B cell (primary cell): ENCODE results near the gene PABPC3. TPM values are rescaled to one million over a fixed set of nuclear protein-coding genes. Genes with fewer than 3 reads are reported as not detected.
A peak's percentile ranks its signal among the peaks of the same experiment; 100 is the strongest.

Experiments
- ATAC-seq: fragments of 200-7000 bp; cut with Tn5 transposase; one replicate; pipeline ENCODE4 v1.10.0; 2021; ENCODE audit warnings: low read depth, mild to moderate bottlenecking, moderate number of reproducible peaks, moderate library complexity
- CTCF ChIA-PET: fragments of 350-600 bp; sonication (Branson Sonifier 250); formaldehyde crosslinking; loops from one replicate; lab custom pipeline; 2021; ENCODE audit warnings: antibody characterized with exemption, inconsistent platforms; lab: Charles Lee
- POLR2A ChIA-PET: fragments of 350-600 bp; sonication (Branson Sonifier 250); formaldehyde crosslinking; loops from one replicate; lab custom pipeline; 2021; ENCODE audit warnings: antibody characterized with exemption; lab: Charles Lee
- DNase-seq: peaks from one replicate; pipeline ENCODE4 v3.0.0; 2013
- H2AFZ ChIP-seq: 2 replicates; pipeline ENCODE4 v1.6.1; 2012; ENCODE audit warnings: mild to moderate bottlenecking, low read depth, low read length; ENCODE audit not compliant: insufficient read depth, poor library complexity, severe bottlenecking
- H3K27ac ChIP-seq, 2 donors: 1 replicate in 1 of 2; 2 replicates in 1 of 2; pipeline ENCODE4 v1.5.1; 2012 to 2013; ENCODE audit warnings: low read length in 2 of 2, mild to moderate bottlenecking in 2 of 2, moderate library complexity in 1 of 2
- H3K27me3 ChIP-seq, 4 experiments: fragments of 200-600 bp in 1 of 4; sonication (generic) in 1 of 4; replicated peaks in 1 of 4; 1 replicate in 2 of 4; 2 replicates in 2 of 4; pipeline versions ENCODE4 v1.6.1 to v1.7.0; 2013 to 2016; ENCODE audit warnings: low read length in 3 of 4, mild to moderate bottlenecking in 2 of 4, mixed read lengths in 1 of 4, moderate library complexity in 1 of 4; ENCODE audit not compliant: insufficient read depth in 4 of 4, control insufficient read depth in 3 of 4; ENCODE audit errors: control extremely low read depth in 1 of 4
- H3K36me3 ChIP-seq, 2 experiments: replicated peaks in 1 of 2; 1 replicate in 1 of 2; 2 replicates in 1 of 2; pipeline versions ENCODE4 v1.6.1 to v1.7.1; 2013; ENCODE audit warnings: low read length in 1 of 2; ENCODE audit not compliant: insufficient read depth in 2 of 2, control insufficient read depth in 1 of 2; ENCODE audit errors: control extremely low read depth in 1 of 2, extremely low read depth in 1 of 2
- H3K4me1 ChIP-seq, 2 donors: fragments of 200-600 bp in 1 of 2; sonication (generic) in 1 of 2; 1 replicate in 1 of 2; 2 replicates in 1 of 2; pipeline versions ENCODE4 v1.5.1 to v1.6.1; 2013 to 2017; ENCODE audit warnings: low read length in 2 of 2; ENCODE audit not compliant: control insufficient read depth in 2 of 2, insufficient read depth in 2 of 2
- H3K4me2 ChIP-seq: replicated peaks from 2 replicates; pipeline ENCODE3; 2012; ENCODE audit warnings: mild to moderate bottlenecking, low read depth, low read length; ENCODE audit not compliant: poor library complexity, severe bottlenecking
- H3K4me3 ChIP-seq, 5 experiments: fragments of 200-600 bp in 1 of 5; sonication (generic) in 1 of 5; 1 replicate in 3 of 5; 2 replicates in 2 of 5; pipeline versions ENCODE4 v1.5.1 to v1.7.0; 2011 to 2016; ENCODE audit warnings: low read length in 4 of 5, mild to moderate bottlenecking in 4 of 5, low read depth in 2 of 5, control low read depth in 1 of 5, moderate library complexity in 1 of 5; ENCODE audit not compliant: insufficient read depth in 1 of 5; ENCODE audit errors: control extremely low read depth in 1 of 5, extremely low read depth in 1 of 5
- H3K79me2 ChIP-seq: fragments of 200-600 bp; sonication (generic); one replicate; pipeline ENCODE4 v1.6.0; 2016; ENCODE audit warnings: low read length; ENCODE audit not compliant: control insufficient read depth, insufficient read depth
- H3K9ac ChIP-seq: fragments of 200-600 bp; sonication (generic); 2 replicates; pipeline ENCODE4 v1.6.1; 2017; ENCODE audit warnings: mild to moderate bottlenecking, low read length, moderate library complexity
- H3K9me3 ChIP-seq, 3 donors: one replicate each; pipeline versions ENCODE4 v1.6.1 to v1.7.1; 2013; ENCODE audit warnings: low read length in 2 of 3; ENCODE audit not compliant: control insufficient read depth in 2 of 3, insufficient read depth in 1 of 3; ENCODE audit errors: control extremely low read depth in 1 of 3
- H4K20me1 ChIP-seq: 2 replicates; pipeline ENCODE4 v1.6.0; 2012; ENCODE audit warnings: mild to moderate bottlenecking, low read length; ENCODE audit not compliant: insufficient read depth, control insufficient read depth, poor library complexity, severe bottlenecking
- H3K27ac Mint-ChIP-seq: one replicate; pipeline ENCODE4 v1.8.0; 2021; ENCODE audit warnings: mixed read lengths
- H3K27me3 Mint-ChIP-seq: one replicate; pipeline ENCODE4 v1.8.0; 2021; ENCODE audit warnings: mixed read lengths
- H3K4me1 Mint-ChIP-seq: one replicate; pipeline ENCODE4 v1.8.0; 2021; ENCODE audit warnings: mixed read lengths
- H3K4me3 Mint-ChIP-seq: one replicate; pipeline ENCODE4 v1.8.0; 2021; ENCODE audit warnings: mixed read lengths
- H3K9me3 Mint-ChIP-seq: one replicate; pipeline ENCODE4 v1.8.0; 2022; ENCODE audit warnings: mixed read lengths; ENCODE audit not compliant: insufficient read depth
- EZH2 ChIP-seq: IDR thresholded peaks from 2 replicates; pipeline ENCODE4 v1.6.1; 2012; ENCODE audit warnings: borderline replicate concordance, low read depth, mild to moderate bottlenecking, moderate library complexity, low read length; ENCODE audit not compliant: insufficient read depth, poor library complexity, severe bottlenecking
- WGBS: methylation state at CpG from one replicate; pipeline ENCODE4 v1.1.5; 2013; ENCODE audit warnings: missing lambda C conversion rate; ENCODE audit not compliant: insufficient coverage; 5-methylcytosine and 5-hydroxymethylcytosine counted together
- intact Hi-C: fragments of 100-400 bp; cut with micrococcal nuclease; formaldehyde crosslinking; loops from one replicate; pipeline ENCODE4 v1.10.0; 2022
- polyA plus RNA-seq: library from polyadenylated mRNA; depleted of rRNA; stranded (reverse); fragments of >200 nt; gene quantifications from 2 replicates; pipeline ENCODE4 v1.2.3, GENCODE V29; 2012
- total RNA-seq, 2 donors: library from RNA; stranded (reverse); fragments of 120-200 nt in 1 of 2; gene quantifications; 1 replicate in 1 of 2; 2 replicates in 1 of 2; pipeline versions ENCODE4 v1.2.3 to v1.2.4, GENCODE V29; 2013 to 2022
- TF ChIP-seq, protein P1 (sequence below): fragments of 200-600 bp; IDR thresholded peaks from one replicate; pipeline ENCODE4 v1.8.0; 2022; ENCODE audit warnings: antibody characterized with exemption, mild to moderate bottlenecking

Gene PABPC3
- total and polyA plus RNA-seq, 2 donors (not counting 1 experiment from before 2014, with no cell fraction given), result 0.06 to 0.10 TPM

DNA sequence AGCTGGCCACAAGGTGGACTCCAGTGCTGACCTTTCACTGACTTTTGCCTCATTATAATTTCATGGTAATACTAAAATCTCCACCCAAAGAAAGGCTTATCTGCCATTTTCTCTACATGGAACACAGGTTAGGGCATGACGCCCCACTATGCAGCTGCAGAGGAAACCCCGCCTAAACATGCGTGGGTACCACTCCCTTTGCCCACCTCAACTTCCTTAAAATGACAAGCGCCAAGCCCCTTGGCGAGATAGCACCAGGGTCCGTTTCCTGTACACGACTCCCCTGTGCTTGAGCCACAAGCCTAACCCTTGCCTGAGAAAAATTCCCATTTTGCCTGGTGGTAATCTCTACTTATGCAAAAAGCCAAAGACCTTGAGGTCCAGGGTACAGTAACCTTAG is 36.0 kb upstream of the PABPC3 start:
- WGBS, result 4% methylated on average over 7 of the region's 7 CpGs
- H3K4me2 ChIP-seq, result peak overlapping the region; percentile 52
- peak overlapping the region; percentile 19 for H2AFZ ChIP-seq
- H3K9ac ChIP-seq, result peak overlapping the region; percentile 1
- no peaks in the 10 kb centered on the region for H3K27me3 ChIP-seq
- TF ChIP-seq, protein P1, sequence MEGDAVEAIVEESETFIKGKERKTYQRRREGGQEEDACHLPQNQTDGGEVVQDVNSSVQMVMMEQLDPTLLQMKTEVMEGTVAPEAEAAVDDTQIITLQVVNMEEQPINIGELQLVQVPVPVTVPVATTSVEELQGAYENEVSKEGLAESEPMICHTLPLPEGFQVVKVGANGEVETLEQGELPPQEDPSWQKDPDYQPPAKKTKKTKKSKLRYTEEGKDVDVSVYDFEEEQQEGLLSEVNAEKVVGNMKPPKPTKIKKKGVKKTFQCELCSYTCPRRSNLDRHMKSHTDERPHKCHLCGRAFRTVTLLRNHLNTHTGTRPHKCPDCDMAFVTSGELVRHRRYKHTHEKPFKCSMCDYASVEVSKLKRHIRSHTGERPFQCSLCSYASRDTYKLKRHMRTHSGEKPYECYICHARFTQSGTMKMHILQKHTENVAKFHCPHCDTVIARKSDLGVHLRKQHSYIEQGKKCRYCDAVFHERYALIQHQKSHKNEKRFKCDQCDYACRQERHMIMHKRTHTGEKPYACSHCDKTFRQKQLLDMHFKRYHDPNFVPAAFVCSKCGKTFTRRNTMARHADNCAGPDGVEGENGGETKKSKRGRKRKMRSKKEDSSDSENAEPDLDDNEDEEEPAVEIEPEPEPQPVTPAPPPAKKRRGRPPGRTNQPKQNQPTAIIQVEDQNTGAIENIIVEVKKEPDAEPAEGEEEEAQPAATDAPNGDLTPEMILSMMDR, result no peak
- no peak for TF ChIP-seq EZH2
- CTCF ChIA-PET, result interaction anchor here (1.6 kb wide), 1 partner anchor 52 kb away, joined by 4 read pairs; no protein-coding TSS in a partner anchor
- Mint-ChIP-seq H3K4me3 (peak overlapping the region; percentile 29), H3K4me1 (peaks cover 37% of the 10 kb centered on the region), H3K27me3 (no peaks in the 10 kb centered on the region), H3K27ac (peak overlapping the region; percentile 72), H3K9me3 (peaks cover 3% of the 10 kb centered on the region)
- peaks cover 22 to 35% of the 10 kb centered on the region in 2 donors for H3K4me1 ChIP-seq
- H3K9me3 ChIP-seq, result peaks cover 0 to 6% (median 5%) of the 10 kb centered on the region in 3 donors
- intact Hi-C loops, result no loop called here
- H4K20me1 ChIP-seq, result no peaks in the 10 kb centered on the region
- H3K79me2 ChIP-seq, result no peaks in the 10 kb centered on the region
- H3K4me3 ChIP-seq, result peak overlapping the region in 1 of 5 experiments; percentile 8
- peak overlapping the region; percentile 63 to 75 for H3K27ac ChIP-seq
- POLR2A ChIA-PET, result no interaction called here
- peak; percentile 62 for DNase-seq
- H3K36me3 ChIP-seq, result no peaks in the 10 kb centered on the region
- ATAC-seq, result peak; percentile 65

DNA sequence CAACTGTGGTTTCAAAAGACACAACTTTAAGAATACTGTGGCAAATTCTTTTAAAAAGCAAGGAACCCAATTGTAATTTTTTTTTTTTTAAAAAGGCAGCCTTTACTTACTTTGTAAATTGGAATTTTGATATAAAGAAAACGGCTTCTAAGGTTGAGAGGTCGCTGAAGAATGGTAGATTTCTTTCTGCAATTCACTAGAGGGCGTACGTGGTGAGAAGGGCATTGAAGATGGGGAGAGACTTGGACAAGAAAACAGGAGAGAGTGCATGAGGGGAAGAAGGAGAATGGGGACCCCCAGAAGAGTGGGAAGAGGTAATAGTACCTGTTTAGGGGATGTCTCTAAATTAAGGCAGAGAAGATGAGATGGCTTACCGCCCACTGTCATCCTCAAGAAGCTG is 33.5 kb upstream of the PABPC3 start:
- Histone ChIP-seq H3K9me3 (peaks cover 0 to 6% (median 5%) of the 10 kb centered on the region in 3 donors), H3K27me3 (no peaks in the 10 kb centered on the region), H3K27ac (no peak overlapping the region), H3K9ac (no peak overlapping the region), H3K4me3 (no peak overlapping the region), H4K20me1 (no peaks in the 10 kb centered on the region), H2AFZ (no peak overlapping the region), H3K36me3 (no peaks in the 10 kb centered on the region), H3K4me2 (no peak overlapping the region), H3K4me1 (peaks cover 29 to 36% of the 10 kb centered on the region in 2 donors), H3K79me2 (no peaks in the 10 kb centered on the region)
- intact Hi-C loops, result no loop called here
- POLR2A ChIA-PET, result no interaction called here
- Mint-ChIP-seq H3K27me3 (peaks cover 8% of the 10 kb centered on the region), H3K9me3 (peaks cover 3% of the 10 kb centered on the region), H3K27ac (no peak overlapping the region), H3K4me1 (peaks cover 44% of the 10 kb centered on the region), H3K4me3 (no peak overlapping the region)
- CTCF ChIA-PET, result interaction anchor here (0.9 kb wide), 1 partner anchor 52 kb away, joined by 3 read pairs; no protein-coding TSS in a partner anchor
- DNase-seq (no peak), ATAC-seq (no peak)
- TF ChIP-seq, protein P1, result no peak
- TF ChIP-seq EZH2, result no peak
- 83% methylated on average over 5 of the region's 5 CpGs for whole genome bisulfite sequencing
